HFFc6 (cell line): ENCODE results near the gene DCTN2. TPM values are rescaled to one million over a fixed set of nuclear protein-coding genes. Genes with fewer than 3 reads are reported as not detected.

Experiments used
- DNase-seq: peaks from one replicate; pipeline ENCODE4 v3.0.0-alpha.2; 2018
- H3K27ac Mint-ChIP-seq: 2 replicates; pipeline ENCODE4 v1.8.0; 2020; ENCODE audit warnings: mild to moderate bottlenecking, mixed read lengths
- H3K27me3 Mint-ChIP-seq: 2 replicates; pipeline ENCODE4 v1.8.0; 2021; ENCODE audit warnings: mild to moderate bottlenecking, moderate library complexity, mixed read lengths; ENCODE audit not compliant: insufficient read depth
- H3K36me3 Mint-ChIP-seq: 2 replicates; pipeline ENCODE4 v1.8.0; 2021; ENCODE audit warnings: low read depth, mixed read lengths
- H3K4me1 Mint-ChIP-seq: 2 replicates; pipeline ENCODE4 v1.8.0; 2020; ENCODE audit warnings: low read depth, mixed read lengths
- H3K4me3 Mint-ChIP-seq: 2 replicates; pipeline ENCODE4 v1.8.0; 2020; ENCODE audit warnings: mild to moderate bottlenecking, moderate library complexity, mixed read lengths
- H3K9me3 Mint-ChIP-seq: 2 replicates; pipeline ENCODE4 v1.8.0; 2020; ENCODE audit warnings: mild to moderate bottlenecking, mixed read lengths
- CTCF ChIP-seq: fragments of 200-600 bp; sonication (generic); IDR thresholded peaks from 2 replicates; pipeline ENCODE4 v1.5.0; 2021; ENCODE audit warnings: antibody characterized with exemption, mild to moderate bottlenecking
- total RNA-seq, 6 experiments: library from RNA; stranded (reverse); fragmentation: NEBNext Ultra II Directional; extraction: Animal tissue kit (Norgen Biotek cat#: 25700); gene quantifications; 2 replicates in 1 of 6; 3 replicates in 5 of 6; pipeline ENCODE4 v1.2.3, GENCODE V29; 2021

The DCTN2 gene
- total RNA-seq, 6 experiments from 2014 or later = 110 to 123 (median 116) TPM

- Mint-ChIP-seq H3K9me3 (no peaks in the 10 kb centered on the region), H3K27ac (no peak overlapping the region), H3K27me3 (peaks cover 2% of the 10 kb centered on the region; the same call in 1 of the 2 replicates), H3K36me3 (peaks cover 33% of the 10 kb centered on the region), H3K4me3 (no peak overlapping the region), H3K4me1 (peaks cover 18% of the 10 kb centered on the region)
- DNase-seq = no peak
- TF ChIP-seq CTCF = no peak
Observed at GRCh38 chr12:57490126-57490525, 56.9 kb downstream of the DCTN2 start.

GRCh38 chr12:57489157-57489641 lies 57.8 kb downstream of the DCTN2 start:
- H3K4me1 Mint-ChIP-seq = peaks cover 18% of the 10 kb centered on the region
- H3K27me3 Mint-ChIP-seq = peaks cover 2% of the 10 kb centered on the region; the same call in 1 of the 2 replicates
- DNase-seq = peak; percentile 37
- peak overlapping the region; percentile 97 for H3K4me3 Mint-ChIP-seq
- TF ChIP-seq CTCF = no peak
- H3K27ac Mint-ChIP-seq = peak overlapping the region; percentile 85
- H3K9me3 Mint-ChIP-seq = no peaks in the 10 kb centered on the region
- H3K36me3 Mint-ChIP-seq = peaks cover 33% of the 10 kb centered on the region

GRCh38 chr12:57488402-57489156 lies 58.4 kb downstream of the DCTN2 start:
- H3K4me1 Mint-ChIP-seq = peaks cover 20% of the 10 kb centered on the region
- H3K9me3 Mint-ChIP-seq = no peaks in the 10 kb centered on the region
- peaks cover 2% of the 10 kb centered on the region; the same call in 1 of the 2 replicates for H3K27me3 Mint-ChIP-seq
- TF ChIP-seq CTCF = no peak
- H3K36me3 Mint-ChIP-seq = peaks cover 33% of the 10 kb centered on the region
- H3K27ac Mint-ChIP-seq = peak overlapping the region; percentile 85
- peak overlapping the region; percentile 97 for H3K4me3 Mint-ChIP-seq
- no peak for DNase-seq

GRCh38 chr12:57487597-57488401 lies 59.2 kb downstream of the DCTN2 start, which contains the start of gene MARS1:
Gene MARS1 (plus strand): TSS chr12:57488068. CDS start chr12:57488091, 23 bp downstream.
- H3K9me3 Mint-ChIP-seq = no peaks in the 10 kb centered on the region
- peaks cover 31% of the 10 kb centered on the region for H3K36me3 Mint-ChIP-seq

More at GRCh38 chr12:57487597-57488401, 59.2 kb downstream of the DCTN2 start, which contains the start of gene MARS1:
- TF ChIP-seq CTCF = no peak
- peak within 1 kb of the TSS; percentile 85 for H3K27ac Mint-ChIP-seq
- peak; percentile 94 for DNase-seq
- H3K27me3 Mint-ChIP-seq = peaks cover 2% of the 10 kb centered on the region; the same call in 1 of the 2 replicates
- H3K4me3 Mint-ChIP-seq = peak within 1 kb of the TSS; percentile 97
- peaks cover 28% of the 10 kb centered on the region for H3K4me1 Mint-ChIP-seq
